ENCODE results near the gene MUCL3.

DNA sequence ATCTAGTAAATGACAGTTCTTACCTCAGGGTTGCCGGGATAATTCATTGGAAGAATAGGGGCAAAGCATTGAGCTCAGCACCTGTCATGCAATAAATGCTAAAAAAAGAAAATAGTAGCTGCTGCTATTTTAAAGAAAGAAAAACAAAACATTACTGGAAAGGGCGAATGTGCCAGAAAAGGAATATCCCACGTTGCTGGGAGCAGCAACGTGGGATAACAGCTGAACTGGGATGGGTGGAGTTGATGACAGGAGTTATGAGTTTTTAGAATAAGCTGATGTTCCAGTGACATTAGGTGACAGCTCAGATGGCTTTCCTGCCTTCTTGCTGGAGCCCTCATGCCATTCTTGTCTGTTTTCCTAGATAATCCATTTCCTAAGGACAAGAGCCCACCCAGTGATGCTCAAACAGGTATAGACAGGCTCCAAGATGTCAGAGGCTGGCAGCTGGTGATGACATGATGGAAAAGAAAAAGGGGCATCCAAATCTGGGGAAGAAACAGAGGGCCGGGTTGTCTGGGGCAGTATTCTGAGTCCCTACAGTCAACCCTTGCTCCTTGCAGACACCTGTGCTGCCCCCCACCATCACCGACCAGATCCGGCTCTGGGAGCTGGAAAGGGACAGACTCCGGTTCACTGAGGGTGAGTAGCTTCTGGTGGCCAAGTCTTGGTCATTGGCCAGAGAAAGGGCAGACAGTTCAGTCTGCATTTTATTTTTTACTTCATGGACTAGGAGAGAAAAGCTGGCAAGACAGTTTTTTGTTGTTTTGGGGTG is 27.8 kb upstream of the MUCL3 start:
- TF ChIP-seq TOX (CRISPR knock-in tag; IDR thresholded peaks at IDR 0.05; ENCODE audit: borderline replicate concordance) (no peak), RARB (CRISPR knock-in tag; IDR thresholded peaks at IDR 0.05) (no peak), ARNTL (CRISPR knock-in tag; IDR thresholded peaks at IDR 0.05; ENCODE audit: borderline replicate concordance, low read depth) (no peak), ZFP30 (CRISPR knock-in tag; IDR thresholded peaks at IDR 0.05) (no peak), ZFP3 (CRISPR knock-in tag; IDR thresholded peaks at IDR 0.05) (no peak), ZNF70 (CRISPR knock-in tag; IDR thresholded peaks at IDR 0.05) (no peak), ZNF8 (CRISPR knock-in tag; IDR thresholded peaks at IDR 0.05) (no peak), ZC3H10 (CRISPR knock-in tag; IDR thresholded peaks at IDR 0.05) (no peak)
- TF ChIP-seq, protein P1, sequence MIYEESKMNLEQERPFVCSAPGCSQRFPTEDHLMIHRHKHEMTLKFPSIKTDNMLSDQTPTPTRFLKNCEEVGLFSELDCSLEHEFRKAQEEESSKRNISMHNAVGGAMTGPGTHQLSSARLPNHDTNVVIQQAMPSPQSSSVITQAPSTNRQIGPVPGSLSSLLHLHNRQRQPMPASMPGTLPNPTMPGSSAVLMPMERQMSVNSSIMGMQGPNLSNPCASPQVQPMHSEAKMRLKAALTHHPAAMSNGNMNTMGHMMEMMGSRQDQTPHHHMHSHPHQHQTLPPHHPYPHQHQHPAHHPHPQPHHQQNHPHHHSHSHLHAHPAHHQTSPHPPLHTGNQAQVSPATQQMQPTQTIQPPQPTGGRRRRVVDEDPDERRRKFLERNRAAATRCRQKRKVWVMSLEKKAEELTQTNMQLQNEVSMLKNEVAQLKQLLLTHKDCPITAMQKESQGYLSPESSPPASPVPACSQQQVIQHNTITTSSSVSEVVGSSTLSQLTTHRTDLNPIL (CRISPR knock-in tag; IDR thresholded peaks at IDR 0.05; ENCODE audit: low read depth), result no peak
- TF ChIP-seq, protein P2, sequence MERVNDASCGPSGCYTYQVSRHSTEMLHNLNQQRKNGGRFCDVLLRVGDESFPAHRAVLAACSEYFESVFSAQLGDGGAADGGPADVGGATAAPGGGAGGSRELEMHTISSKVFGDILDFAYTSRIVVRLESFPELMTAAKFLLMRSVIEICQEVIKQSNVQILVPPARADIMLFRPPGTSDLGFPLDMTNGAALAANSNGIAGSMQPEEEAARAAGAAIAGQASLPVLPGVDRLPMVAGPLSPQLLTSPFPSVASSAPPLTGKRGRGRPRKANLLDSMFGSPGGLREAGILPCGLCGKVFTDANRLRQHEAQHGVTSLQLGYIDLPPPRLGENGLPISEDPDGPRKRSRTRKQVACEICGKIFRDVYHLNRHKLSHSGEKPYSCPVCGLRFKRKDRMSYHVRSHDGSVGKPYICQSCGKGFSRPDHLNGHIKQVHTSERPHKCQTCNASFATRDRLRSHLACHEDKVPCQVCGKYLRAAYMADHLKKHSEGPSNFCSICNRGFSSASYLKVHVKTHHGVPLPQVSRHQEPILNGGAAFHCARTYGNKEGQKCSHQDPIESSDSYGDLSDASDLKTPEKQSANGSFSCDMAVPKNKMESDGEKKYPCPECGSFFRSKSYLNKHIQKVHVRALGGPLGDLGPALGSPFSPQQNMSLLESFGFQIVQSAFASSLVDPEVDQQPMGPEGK (CRISPR knock-in tag; IDR thresholded peaks at IDR 0.05; ENCODE audit: borderline replicate concordance), result no peak

Data from SK-N-SH treated with all-trans-retinoic acid at 6 μM for 48 hours (cell line).